GM12878 (cell line): ENCODE measurements around the gene OSBPL5.

Experiments used
- BRCA1 ChIP-seq: IDR thresholded peaks from 2 replicates; pipeline ENCODE4 v1.6.1; 2011; ENCODE audit warnings: low read depth, low read length, improper control_type of control experiment
- CTCF ChIP-seq, 3 experiments: IDR thresholded peaks in 2 of 3; conservative IDR thresholded peaks in 1 of 3; 2 replicates each; pipeline ENCODE4 v1.5.1; 2011; ENCODE audit warnings: low read depth in 3 of 3, low read length in 3 of 3, mild to moderate bottlenecking in 3 of 3, control low read depth in 2 of 3, moderate library complexity in 2 of 3, inconsistent platforms in 1 of 3, mixed read lengths in 1 of 3; ENCODE audit not compliant: control insufficient read depth in 2 of 3, insufficient read depth in 1 of 3; ENCODE audit errors: extremely low read depth in 1 of 3
- TARDBP ChIP-seq: IDR thresholded peaks from 2 replicates; pipeline ENCODE4 v1.6.1; 2016; ENCODE audit warnings: borderline replicate concordance
- ZNF687 ChIP-seq: fragments of 450-650 bp; IDR thresholded peaks from 2 replicates; pipeline ENCODE4 v1.6.1; 2017; ENCODE audit warnings: mild to moderate bottlenecking, moderate library complexity

GRCh38 chr11:3197044-3197695 lies 32.1 kb upstream of the OSBPL5 start:
- TF ChIP-seq CTCF (IDR thresholded peaks at IDR 0.05 in 2 of 3, conservative IDR thresholded peaks at IDR 0.05 in 1 of 3; ENCODE audit: control insufficient read depth in 2 of 3, extremely low read depth in 1 of 3, insufficient read depth in 1 of 3, low read depth in 3 of 3, low read length in 3 of 3) (no peak), TARDBP (no peak), BRCA1 (no peak), ZNF687 (no peak)
